NCI-H524 treated with DMSO at 0.1 percent for 48 hours (cell line): ENCODE data around the gene BRD4.
A peak's percentile ranks its signal among the peaks of the same experiment; 100 is the strongest.
"Not testable (repeated sequence)": the region's sequence is repeated elsewhere in the genome, so short reads cannot be mapped to it uniquely, and the experiment has no call there.

ENCODE experiments used
- DNase-seq: peaks from one replicate; lab custom pipeline; 2025; lab: John Stamatoyannopoulos, UW

BRD4 gene

DNA sequence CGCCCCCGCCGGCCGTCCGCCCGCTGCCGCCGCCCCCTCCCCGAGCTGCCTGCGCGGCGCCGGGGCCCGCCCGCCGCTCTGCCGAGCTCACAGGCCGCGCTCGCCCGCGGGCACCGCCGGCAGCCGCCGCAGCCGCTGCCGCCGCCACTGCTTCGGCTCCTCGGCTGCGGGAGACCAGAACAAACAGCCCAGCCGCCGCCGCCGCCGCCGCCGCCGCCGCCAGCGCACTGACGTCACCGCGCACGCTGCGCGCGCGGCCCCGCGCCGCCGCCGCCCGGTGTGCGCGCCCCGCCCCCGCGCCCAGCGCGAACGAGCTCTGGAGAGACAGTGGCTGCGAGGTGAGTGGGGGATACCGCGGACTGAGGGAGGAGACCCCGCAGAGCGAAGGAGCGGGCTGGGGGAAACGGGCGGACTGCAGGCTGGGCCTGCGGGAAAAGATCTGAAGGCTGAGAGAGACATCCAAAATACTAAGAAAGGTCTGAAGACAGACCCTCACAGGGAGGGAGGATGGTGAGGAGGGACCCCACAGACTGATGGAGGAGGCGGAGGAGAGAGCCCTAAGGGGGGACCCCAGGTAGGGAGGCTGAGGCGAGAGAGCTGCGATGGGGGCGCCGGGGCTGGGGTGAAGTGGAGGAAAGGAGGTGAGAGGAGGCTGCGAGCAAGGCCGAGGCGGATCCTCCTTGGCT, at the start of gene BRD4:
Gene BRD4 (minus strand): TSS at position 229 of the 686 bp plus-strand sequence. CDS start 59,440 bp downstream, outside the sequence.
- DNase-seq = no peak

DNA sequence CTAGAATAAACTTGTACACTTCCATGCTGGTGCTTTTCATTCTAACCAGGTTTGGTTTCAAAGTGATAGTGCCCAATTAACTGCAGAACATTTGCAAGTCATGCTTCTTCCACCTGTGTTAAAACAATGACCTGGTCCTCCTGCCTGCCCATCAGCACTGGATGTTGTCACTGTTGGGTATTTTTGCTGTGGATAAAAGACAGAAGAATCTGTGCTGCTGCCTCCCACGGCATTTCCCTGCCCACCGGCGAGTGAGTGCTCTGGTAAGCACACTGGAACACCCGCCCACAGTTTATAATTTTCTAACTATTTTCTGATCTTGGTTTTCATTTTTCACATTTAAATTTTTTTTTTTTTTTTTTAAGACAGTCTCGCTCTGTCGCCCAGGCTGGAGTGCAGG, 49.5 kb upstream of the BRD4 start:
- no peak for DNase-seq

DNA sequence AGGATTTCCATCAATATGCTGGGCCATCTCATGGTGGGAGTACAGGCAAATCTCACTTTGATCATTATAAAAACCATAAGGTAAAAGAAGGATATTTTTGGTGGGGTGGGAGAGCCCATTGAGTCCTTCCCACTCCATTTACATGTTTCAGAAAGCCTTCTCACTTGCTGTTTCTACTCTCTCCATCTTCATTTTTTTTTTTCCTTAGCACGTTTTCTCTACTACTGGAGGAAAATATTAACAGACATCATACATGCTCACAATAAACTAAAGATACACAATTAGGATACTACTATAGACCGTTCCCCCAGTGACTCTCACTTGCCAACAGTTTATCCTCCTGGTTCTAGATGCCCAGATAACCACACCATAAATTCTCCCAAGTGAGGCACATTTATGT, 49.1 kb upstream of the BRD4 start:
- no peak for DNase-seq

DNA sequence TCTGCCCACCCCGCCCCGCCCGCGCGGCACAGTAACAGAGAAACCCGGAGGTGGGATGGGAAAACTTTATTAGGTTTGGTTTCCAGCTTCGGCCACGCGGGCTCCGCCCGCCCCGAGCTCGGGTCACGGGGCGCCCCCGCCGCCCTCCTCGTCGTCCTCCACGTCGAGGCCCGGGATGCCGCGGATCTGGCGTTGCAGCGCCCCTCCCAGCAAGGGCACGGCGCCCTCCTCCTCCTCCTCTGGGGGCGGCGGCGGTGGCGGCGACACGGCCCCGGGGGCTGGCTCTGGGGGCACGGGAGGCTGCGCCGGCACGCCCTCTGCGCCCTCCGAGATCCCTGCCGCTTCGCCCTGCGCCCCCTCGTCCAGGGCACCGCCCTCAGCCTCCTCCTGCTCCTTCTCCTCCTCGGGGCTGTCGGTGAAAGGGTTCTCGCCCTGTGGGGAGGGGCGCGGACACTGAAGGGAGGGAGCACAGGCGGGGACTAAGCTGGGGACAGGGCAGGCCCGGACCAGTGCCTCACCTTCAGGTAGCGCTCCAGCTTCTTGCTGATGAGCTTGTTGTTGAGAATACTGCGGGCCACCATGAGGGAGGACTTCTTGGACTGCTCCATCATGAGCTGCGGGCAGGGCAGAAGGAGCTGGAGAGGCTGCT, 47.8 kb upstream of the BRD4 start:
- no peak for DNase-seq

DNA sequence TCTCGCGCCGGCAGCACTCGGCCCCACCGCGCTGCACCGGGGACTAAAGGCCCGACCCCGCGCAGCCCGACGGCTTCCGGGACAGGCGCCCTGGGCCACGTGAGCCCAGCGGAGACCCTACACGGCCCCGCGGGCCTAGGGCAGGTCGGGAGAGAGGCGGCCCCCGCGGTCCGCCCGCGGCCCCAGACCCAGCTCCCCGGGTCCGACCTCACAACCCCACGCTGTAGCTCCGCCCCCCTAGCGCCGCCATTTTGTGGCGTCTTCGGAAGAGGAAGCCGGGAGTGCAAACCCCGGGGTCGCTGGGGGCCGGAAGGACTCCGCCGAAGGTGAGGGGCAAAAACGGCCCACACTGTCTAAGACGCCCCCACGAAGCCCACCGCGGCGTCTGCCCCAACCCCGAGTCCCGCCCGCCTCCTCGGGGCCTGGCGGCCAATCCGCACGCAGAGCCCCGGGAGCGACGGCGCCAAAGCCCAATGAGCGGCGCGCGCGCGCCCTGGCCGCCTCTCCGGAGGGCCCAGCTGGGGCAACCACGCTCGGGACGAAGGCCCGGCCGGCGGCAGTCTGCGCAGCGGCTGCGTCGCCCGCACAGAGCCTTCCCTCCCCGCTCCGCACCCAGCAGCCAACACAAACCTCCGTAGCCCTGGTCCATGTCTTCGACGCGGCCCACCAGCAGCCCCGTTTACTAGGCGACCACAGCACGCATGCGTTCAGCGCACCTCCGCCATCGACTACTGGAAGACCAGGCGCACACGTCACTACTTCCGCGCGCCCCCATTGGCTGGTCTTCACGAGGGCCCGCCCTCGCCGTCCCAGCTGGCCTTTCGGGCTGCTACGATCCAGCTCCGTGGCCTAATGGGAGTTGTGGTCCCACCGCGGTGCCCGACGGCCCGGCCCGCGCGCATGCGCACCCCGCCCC, 47.0 kb upstream of the BRD4 start, which contains the start of gene AKAP8:
Gene AKAP8 (minus strand): TSS at position 705 of the 916 bp plus-strand sequence. CDS start 56 bp downstream, at position 649.
- DNase-seq = peak; percentile 92

DNA sequence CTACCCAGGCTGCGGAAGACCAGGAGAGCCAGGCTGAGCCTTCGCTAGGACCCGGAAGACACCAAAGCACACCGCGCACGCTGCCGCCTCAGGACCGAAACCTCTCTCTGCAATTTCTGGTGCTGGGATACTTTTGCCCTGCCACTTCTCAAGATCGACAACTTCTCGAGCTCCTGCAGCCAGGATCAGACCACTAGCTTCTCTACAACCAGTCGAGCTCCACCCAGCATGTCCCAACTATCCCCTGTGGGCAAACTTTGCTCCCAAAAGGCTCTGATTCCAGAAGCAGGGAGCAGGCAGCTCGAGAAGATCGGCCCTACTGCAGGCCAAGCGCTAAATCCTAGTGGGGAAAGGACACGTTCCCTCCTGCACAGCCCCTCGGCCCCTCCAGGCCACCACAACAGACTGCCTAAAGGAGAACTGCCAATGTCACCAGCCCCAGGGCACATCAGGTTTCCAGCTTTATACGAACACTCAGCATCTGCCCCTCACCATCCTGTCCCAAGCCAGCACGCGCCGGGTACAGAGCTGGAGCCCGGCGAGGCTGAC, 46.3 kb upstream of the BRD4 start:
- DNase-seq = no peak

DNA sequence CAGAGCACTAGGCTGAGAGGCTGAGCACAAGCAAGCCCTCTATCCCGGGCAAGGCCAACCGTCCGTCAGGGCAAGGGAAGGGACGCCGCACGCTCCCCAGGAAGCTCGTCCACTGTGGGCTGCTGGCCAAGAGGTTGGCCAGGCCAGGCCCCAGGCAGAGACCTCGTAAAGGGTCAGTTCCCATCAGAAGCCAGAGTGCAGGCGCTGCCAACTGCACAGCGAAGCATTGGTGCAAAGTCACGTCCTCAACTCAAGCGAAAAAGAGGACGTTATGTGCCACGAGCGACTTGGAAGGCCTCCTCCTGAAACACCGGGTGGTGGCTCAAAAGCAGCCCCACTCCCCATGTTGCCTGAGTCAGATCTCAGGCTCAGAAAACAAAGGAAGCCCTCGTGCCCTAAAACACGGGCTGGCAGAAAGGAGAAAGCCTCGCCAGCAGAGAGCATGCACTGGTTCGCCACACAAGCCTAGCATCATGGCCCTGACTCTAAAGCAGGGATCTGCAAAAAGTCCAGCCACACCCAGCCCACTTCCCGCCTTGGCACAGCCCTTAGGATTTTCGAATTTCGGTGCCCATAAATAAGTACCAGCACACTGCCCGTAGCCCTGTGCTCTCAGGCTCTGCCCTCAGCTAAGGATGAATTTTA, 42.6 kb upstream of the BRD4 start:
- no peak for DNase-seq

DNA sequence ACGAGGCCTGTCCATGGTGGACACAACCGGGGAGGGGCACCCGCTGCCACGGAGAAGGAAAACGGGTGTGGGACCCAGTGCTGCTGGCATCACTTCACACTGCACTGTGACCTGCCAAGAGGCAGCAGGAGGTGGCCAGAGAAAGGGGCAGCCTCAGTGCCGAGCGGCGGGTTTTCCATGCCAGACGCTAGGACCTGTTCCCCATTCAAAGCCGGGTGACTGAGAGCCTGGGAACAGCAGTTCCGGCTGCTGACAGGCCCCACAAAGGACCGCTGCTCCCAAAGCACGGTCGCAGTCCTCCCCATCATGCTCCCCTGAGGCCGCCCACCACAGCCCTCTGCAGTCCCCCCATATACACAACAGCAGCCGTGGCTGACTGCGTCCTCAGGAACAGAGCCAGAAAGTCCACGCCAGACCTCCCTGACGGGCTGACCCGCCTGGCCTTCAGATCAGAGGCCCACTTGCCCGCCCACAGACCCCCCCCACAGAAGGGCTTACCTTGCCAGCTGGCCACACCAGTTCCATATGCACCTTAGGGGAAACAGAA, 41.8 kb upstream of the BRD4 start:
- no peak for DNase-seq

DNA sequence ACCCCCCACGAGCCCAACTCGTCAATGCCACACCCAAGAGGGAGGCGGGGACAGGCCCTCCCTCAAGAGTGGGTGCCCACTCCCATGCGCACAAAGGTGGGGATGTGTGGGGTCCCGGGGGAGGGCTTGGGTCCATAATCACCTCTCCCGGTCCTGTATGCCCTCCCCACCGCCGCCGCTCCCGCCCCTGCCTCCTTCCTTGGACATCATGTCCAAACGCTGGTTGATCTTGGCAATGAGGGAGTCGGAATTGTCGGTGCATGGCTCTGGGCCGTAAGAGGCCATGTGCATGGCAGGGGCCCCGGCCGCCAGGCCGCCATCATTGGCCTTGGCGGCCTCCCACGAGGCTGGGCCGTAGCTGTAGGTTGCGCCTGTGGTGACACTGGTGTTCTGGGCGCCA, 41.3 kb upstream of the BRD4 start:
- DNase-seq = no peak

DNA sequence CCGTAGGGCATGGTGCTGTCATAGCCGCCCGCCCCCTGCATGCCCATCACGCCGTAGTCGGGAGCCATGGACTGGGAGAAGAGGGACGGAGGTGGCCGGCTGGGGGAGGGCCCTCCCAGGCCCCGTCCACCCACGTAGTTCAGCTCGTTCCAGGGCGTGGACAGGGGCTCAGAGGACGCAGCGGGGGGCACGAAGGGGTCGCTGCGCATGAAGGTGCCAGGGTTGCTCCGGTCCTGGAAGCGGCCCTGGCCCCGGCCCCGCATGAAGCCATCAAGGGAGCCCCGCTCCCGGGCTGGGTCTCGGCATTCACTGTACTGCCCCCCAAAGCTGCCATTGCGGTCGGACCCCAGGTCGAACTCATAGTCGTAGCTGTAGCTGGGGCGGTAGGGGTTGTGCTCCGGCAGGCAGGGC, 40.6 kb upstream of the BRD4 start:
- DNase-seq = no peak

DNA sequence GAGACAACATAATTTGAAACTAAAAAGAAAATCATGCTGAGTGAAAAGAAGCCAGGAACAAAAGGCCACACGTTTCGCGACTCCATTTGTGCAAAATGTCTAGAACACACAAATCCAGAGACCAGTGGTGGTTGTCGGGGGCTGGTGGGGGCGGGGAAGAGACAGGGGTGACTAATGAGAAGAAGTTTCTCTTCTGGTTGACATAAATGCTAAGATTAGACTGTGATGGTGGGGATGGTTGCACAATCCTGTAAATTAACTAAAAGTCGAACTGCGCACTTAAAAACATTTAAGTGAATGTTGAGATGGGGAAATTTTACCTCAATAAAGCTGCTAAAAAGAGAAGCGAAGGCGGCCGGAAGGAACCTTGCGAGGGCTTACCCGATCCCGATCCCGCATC, 40.1 kb upstream of the BRD4 start:
- no peak for DNase-seq

DNA sequence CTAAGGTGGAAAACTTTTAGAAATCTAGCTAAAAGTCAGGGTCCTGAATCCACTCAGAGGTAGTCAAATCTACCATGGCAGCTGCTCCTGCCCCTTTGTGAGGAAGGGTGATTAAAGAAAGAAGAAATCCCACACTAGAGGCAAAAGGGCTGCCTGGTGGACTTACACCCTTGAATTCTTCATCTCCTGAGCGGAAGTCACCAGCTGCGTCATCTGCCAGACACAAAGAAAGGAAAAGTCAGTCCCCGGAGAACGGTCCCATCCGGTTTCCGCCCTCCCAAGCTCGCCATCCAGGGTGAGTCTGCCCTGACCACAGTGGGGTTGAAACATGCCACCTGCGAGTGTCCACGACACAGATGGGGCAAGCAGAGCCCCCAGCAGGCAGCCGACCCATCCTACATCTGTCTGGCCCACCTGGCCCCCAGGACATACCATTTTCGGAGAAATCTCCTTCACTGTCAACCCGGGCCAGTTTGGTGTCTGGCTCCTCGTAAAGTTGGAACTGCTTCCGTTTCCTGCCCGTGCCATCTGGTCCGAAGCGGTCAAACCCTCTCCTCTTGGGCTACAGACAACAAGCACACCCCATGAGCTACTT, 39.5 kb upstream of the BRD4 start:
- DNase-seq = no peak

DNA sequence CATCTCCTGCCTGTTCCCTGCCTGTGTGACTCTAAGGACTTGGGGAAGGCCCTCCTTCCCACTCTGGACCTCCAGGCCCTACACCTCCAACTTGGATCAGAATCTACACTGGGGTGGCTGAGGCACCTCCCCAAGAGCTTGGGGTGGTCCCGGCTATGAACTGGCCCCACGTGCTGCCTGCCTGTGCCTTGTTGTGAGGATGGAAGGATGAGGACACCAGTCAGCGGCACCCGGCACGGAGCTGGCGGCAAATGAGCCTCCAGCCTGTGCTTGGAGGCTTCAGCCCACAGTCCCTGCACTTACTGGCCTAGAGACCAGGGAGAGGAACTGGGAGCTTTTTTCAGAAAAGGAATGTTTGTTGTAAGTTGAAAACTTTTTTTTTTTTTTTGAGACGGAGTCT, 38.8 kb upstream of the BRD4 start:
- DNase-seq = no peak

DNA sequence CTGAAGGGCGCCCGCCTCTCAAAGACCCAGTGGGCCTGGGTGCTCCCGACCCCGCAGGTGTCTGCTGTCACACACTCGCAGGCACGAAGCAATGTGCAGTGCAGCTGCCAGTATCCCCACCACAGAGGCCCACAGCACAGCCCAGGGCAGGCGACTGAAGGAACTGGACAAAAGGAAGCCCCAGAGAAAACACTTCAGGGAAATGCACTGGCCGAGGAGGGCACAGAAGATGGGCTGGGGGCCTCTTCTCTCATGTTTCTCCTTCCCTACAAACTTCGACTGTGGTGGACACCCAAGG, 37.2 kb upstream of the BRD4 start:
- no peak for DNase-seq

DNA sequence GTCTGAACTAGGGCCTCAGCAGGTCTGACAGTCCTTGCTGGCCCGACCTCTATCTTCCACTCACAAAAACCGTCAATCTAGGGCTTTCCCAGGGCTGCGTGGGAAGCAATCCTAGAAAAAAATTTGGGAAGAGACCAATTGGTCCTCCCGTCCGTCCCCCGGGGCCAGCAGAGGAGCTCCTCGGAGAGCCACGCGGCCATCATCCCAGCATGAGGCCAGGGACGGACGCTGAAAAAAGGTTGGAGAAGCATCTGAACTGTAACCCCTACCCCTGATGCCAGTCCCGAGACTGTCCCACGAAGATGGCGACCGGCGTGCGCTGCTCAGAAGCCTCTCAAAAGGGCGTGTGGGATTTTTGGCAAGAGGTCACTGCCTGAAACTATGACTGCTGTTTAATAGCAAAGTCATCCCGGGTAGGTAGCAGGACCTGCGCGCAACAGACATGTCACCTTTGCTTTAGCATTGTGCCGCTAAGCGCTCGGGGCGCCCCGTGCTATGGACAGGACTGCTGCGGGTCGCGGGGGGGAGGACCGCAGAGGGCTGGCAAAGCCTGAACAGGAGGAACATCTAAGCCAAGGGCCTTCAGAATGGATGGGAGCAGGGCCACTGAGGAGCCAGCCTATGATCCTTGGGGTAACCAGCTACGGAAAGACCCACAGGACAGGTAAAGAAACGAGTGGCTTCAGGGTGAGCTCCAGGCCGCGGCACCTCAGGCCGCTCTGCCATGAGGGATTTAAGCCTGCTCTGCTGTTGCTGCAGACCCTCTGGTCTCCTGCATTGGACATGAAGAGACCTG, 36.7 kb upstream of the BRD4 start:
- DNase-seq = no peak

DNA sequence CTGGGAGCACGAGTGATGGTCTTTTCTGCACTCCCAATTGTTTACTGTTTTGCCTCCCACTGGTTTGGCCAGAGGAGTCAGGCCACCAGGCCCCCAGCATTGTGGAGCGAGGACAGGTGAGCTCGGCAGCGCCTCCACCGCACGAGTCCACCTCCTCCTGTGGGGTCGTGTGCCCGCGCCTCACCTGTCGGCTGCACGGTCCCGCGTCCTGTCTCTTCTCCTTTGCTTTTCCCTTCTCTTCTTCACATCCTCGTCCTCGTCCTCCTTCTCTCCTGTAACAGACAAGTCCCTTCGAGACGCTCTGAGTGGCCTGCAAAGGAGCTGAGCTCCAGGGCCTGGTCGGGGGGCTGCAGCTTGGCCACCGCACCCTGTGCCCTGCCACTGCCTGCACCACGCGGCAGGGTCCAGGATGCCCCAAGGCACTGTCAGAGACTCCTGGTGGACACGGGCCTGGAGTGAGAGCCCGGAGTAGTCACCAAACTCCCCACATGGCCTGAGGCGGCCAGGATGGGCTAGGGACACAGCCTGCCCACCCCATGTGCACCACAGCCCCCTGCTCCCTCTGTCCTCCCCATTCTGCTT, 35.8 kb upstream of the BRD4 start:
- DNase-seq = no peak

DNA sequence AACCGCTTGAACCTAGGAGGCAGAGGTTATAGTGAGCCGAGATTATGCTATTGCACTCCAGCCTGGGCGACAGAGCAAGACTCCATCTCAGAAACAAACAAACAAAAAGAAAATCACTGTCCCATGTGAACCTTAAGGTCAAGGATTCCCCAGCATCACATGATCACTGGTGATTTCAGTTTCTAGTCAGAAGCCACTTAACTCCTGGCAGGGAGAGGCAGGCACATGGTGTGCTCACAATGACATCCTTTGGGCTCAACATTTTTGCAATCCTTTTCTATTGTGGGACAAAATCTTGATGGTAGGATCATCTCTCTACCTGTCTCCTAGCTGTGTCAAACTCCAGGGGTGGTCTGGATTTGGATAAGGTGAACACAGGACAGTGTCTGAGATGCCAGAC, 35.1 kb upstream of the BRD4 start:
- DNase-seq = no peak

DNA sequence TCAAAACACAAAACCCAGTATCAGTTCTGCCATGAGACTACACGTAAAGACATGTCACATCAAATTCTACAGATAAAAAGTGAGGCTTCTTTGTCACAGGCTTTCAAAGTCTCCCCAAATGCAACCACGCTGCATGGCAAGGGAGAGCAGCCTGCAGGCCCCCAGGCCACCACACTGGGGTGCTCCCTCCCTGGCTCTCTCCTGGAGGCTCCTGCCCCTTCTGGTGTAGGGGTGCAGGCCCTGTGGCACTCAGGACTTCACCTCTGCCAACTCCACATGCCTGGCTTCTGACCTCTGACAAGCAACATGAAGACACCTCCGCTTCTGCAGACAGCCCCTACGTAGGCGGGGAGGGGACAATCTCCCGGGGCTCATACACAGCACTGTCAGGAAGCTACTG, 32.9 kb upstream of the BRD4 start:
- DNase-seq = no peak

DNA sequence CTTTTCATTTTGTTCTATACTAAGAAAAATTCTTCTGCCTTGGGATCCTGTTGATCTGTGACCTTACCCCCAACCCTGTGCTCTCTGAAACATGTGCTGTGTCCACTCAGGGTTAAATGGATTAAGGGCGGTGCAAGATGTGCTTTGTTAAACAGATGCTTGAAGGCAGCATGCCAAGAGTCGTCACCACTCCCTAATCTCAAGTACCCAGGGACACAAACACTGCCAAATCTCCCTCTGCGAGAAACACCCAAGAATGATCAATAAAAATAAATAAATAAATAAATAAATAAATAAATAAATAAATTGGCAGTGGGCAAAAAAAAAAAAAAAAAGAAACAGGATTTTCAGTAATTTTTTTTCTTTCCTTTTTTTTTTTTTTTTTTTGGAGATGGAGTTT, 31.5 kb upstream of the BRD4 start:
- not testable (repeated sequence) for DNase-seq

DNA sequence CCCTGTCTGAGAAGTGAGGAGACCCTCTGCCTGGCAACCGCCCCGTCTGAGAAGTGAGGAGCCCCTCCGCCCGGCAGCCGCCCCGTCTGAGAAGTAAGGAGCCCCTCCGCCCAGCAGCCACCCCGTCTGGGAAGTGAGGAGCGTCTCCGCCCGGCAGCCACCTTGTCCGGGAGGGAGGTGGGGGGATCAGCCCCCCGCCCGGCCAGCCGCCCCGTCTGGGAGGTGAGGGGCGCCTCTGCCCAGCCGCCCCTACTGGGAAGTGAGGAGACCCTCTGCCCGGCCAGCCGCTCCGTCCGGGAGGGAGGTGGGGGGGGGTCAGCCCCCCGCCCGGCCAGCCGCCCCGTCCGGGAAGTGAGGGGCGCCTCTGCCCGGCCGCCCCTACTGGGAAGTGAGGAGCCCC, 30.7 kb upstream of the BRD4 start:
- DNase-seq = not testable (repeated sequence)
